ENCODE data around the gene SLC41A3.

DNA sequence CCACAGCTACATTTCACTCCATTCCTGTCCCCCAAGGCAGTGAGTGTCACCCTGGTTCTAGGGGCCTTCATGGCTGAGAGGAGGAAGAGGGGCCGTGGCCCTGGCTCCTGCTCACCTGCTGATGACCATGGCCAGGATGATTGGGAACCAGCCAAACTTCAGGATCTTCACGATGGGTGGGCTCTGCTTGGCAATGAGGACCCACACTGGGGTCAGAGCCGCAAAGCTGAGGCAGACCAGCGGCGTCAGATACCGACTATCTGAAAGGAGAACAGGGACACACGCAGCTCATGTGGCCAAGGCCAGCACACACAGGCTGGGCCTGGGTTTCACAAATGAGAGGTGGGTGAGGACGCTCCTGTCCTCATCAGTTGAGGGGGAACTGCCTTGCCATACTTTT is 67.3 kb downstream of the SLC41A3 start:
- TF ChIP-seq, protein P1, sequence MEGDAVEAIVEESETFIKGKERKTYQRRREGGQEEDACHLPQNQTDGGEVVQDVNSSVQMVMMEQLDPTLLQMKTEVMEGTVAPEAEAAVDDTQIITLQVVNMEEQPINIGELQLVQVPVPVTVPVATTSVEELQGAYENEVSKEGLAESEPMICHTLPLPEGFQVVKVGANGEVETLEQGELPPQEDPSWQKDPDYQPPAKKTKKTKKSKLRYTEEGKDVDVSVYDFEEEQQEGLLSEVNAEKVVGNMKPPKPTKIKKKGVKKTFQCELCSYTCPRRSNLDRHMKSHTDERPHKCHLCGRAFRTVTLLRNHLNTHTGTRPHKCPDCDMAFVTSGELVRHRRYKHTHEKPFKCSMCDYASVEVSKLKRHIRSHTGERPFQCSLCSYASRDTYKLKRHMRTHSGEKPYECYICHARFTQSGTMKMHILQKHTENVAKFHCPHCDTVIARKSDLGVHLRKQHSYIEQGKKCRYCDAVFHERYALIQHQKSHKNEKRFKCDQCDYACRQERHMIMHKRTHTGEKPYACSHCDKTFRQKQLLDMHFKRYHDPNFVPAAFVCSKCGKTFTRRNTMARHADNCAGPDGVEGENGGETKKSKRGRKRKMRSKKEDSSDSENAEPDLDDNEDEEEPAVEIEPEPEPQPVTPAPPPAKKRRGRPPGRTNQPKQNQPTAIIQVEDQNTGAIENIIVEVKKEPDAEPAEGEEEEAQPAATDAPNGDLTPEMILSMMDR (IDR thresholded peaks at IDR 0.05; ENCODE audit: low read depth, low read length, missing input control): no peak
- TF ChIP-seq YY1 (IDR thresholded peaks at IDR 0.05): no peak
- TF ChIP-seq, protein P2, sequence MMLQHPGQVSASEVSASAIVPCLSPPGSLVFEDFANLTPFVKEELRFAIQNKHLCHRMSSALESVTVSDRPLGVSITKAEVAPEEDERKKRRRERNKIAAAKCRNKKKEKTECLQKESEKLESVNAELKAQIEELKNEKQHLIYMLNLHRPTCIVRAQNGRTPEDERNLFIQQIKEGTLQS (IDR thresholded peaks at IDR 0.05): no peak
- no peak for TF ChIP-seq FOXA1 (IDR thresholded peaks at IDR 0.05)
- TF ChIP-seq, protein P3, sequence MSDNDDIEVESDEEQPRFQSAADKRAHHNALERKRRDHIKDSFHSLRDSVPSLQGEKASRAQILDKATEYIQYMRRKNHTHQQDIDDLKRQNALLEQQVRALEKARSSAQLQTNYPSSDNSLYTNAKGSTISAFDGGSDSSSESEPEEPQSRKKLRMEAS (IDR thresholded peaks at IDR 0.05): no peak
- no peak for TF ChIP-seq GABPA (IDR thresholded peaks at IDR 0.05 in 1 of 2, conservative IDR thresholded peaks at IDR 0.05 in 1 of 2)
- no peak for TF ChIP-seq RAD21 (IDR thresholded peaks at IDR 0.05)

All from liver (tissue), 3 donors.